ENCODE results near the gene NOL6. TPM values are rescaled to one million over a fixed set of nuclear protein-coding genes. Genes with fewer than 3 reads are reported as not detected.
A peak's percentile ranks its signal among the peaks of the same experiment; 100 is the strongest.
"Not testable (repeated sequence)": the region's sequence is repeated elsewhere in the genome, so short reads cannot be mapped to it uniquely, and the experiment has no call there.

NOL6 gene, protein sequence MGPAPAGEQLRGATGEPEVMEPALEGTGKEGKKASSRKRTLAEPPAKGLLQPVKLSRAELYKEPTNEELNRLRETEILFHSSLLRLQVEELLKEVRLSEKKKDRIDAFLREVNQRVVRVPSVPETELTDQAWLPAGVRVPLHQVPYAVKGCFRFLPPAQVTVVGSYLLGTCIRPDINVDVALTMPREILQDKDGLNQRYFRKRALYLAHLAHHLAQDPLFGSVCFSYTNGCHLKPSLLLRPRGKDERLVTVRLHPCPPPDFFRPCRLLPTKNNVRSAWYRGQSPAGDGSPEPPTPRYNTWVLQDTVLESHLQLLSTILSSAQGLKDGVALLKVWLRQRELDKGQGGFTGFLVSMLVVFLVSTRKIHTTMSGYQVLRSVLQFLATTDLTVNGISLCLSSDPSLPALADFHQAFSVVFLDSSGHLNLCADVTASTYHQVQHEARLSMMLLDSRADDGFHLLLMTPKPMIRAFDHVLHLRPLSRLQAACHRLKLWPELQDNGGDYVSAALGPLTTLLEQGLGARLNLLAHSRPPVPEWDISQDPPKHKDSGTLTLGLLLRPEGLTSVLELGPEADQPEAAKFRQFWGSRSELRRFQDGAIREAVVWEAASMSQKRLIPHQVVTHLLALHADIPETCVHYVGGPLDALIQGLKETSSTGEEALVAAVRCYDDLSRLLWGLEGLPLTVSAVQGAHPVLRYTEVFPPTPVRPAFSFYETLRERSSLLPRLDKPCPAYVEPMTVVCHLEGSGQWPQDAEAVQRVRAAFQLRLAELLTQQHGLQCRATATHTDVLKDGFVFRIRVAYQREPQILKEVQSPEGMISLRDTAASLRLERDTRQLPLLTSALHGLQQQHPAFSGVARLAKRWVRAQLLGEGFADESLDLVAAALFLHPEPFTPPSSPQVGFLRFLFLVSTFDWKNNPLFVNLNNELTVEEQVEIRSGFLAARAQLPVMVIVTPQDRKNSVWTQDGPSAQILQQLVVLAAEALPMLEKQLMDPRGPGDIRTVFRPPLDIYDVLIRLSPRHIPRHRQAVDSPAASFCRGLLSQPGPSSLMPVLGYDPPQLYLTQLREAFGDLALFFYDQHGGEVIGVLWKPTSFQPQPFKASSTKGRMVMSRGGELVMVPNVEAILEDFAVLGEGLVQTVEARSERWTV
- 30.7 TPM for polyA plus RNA-seq (2013, experiment 1 of 2; ENCODE audit: insufficient read length)
- polyA plus RNA-seq (2013, experiment 2 of 2; ENCODE audit: insufficient read length) = 31.7 TPM

DNA sequence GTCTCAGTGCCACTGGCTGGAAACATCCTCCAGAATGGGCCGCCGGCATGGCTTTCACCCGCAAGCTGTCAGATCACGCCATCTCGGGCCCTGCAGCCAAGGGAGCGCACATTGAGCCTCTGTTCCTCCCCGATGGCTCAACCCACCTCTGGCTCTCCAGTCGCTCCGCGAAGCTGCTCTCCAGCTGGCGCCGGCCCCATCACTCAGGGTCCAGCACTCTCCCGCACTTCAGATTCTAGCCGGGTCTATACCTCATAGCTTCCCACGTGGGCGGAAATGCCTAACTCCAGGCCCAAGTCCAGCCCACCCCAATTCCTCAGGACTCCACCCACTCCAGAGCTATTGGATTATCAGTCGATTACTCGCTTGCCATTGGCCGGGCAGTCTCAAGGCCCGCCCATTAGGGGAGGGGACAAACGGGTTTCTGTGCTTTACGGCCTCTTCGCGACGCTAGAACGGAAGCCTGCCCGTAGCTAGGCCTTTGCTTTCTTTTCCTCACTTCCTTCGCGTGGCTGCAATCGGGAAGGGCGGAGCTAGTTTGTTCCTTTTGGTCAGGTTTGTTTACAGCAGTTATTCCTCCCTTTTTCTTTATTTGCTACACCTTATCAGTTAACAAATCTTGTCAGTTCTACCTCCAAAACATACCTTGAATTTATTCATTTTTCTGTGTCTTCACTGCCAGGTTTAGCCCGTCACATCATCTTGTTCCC lies at the start of gene NOL6:
Gene NOL6 (minus strand): TSS at position 282 of the 710 bp plus-strand sequence. CDS start 82 bp downstream, at position 200.
- DNase-seq = peak; percentile 99

DNA sequence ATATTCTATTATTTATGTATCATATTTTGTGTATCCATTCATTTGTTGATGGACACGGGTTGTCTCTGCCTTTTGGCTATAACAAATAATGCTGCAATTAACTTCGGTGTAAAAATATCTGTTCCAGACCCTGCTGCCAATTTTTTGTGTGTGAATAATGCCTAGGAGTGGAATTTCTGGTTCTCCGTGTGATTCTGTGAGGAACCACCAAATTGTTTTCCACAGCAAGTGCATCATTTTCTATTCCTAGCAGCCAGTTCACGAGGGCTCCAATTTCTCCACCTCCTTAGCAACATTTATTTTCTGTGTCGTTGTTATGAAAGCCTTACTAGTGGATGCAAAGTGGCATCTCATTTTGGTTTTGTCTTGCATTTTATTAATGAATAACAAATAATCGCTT lies 48.1 kb upstream of the NOL6 start:
- not testable (repeated sequence) for DNase-seq

DNA sequence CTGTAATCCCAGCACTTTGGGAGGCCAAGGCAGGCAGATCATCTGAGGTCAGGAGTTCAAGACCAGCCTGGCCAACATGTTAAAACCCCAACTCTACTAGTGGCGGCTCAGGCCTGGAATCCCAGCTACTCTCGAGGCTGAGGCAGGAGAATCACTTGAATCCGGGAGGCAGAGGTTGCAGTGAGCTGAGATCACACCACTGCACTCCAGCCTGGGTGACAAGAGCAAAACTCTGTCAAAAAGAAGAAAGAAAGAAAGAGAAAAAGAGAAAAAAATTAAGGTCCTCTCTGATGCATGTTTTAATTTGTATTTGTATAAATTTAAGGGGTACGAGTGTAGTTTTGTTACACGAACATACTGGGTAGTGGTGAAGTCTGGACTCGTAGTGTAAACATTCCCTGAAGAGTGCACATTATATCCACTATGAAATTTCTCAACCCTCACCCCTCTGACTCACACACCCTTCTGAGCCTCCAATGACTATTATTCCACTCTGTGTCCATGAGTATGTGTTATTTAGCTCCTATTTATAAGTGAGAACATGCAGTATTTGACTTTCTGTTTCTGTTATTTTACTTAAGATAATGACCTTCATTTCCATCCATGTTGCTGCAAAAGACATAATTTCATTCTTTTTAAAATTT lies 44.3 kb upstream of the NOL6 start:
- DNase-seq = peak; percentile 60

DNA sequence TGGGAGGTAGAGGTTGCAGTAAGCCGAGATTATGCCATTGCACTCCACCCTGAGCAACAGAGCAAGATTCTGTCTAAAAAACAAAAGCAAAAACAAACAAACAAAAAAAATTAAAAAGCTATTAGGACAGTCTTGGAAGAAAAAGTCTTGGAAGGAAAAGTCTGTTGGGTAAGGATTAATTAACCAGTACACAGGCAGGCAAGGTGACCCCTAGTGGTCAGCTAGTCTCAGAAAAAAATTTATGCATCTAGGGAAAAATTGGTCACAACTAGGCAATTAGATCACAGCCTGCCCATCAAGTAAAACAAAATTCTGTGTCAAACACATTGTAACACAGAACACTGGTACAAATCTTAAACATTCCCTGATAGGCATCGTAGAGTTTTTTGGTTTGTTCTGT lies 43.6 kb upstream of the NOL6 start:
- DNase-seq = peak; percentile 61

DNA sequence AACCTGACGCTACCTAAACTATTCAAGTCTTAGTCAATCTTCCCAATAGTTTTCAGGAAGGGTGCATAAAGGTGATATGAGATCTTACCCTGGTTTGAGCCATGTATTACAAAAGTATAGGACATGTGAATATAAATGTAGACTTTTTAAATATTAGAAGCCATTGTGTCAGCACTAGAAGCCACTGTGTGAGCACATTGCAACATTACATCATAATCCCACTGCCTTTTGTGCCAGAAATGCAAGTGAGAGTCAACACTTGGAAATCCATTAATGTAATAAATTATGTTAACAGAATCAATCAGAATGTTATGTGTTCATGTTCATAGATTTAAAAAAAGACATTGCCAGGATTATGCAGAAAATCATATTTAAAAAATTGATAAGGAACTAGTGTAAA lies 42.7 kb upstream of the NOL6 start:
- not testable (repeated sequence) for DNase-seq

DNA sequence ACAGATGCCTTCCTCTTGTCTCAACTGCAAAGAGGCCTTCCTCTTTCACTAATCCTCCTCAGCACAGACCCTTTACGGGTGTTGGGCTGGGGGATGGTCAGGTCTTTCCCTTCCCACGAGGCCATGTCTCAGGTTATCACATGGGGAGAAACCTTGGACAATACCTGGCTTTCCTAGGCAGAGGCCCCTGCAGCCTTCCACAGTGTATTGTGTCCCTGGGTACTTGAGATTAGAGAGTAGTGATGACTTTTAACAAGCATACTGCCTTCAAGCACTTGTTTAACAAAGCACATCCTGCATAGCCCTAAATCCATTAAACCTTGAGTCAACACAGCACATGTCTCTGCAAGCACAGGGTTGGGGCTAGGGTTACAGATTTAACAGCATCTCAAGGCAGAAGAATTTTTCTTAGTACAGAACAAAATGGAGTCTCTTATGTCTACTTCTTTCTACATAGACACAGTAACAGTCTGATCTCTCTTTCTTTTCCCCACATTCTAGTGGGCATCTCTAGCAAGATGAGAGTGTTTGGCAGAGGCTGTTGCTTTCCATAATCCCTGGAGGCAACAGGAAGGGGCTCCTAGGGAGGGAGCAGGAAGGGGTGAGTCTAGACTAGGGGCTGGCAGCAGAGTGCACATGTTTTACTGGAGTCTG lies 41.7 kb upstream of the NOL6 start:
- not testable (repeated sequence) for DNase-seq

DNA sequence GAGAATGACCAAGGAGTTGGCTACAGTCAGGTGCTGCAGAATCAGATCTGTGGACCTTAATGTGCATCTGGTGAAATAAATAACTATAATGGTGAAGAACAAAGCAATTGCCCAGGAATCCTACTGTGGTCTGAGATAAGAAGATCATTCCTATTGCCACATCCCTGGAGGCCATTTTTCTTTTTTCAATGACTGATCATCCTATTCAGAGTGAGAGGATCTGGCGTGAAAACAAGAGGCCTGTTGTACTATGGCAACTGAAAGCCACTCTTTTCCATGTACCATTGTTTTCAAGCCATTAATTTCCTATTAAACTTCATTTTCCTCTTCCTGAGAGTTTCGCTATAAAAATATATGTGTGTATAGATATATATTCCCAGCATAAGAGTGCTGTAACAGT lies 38.8 kb upstream of the NOL6 start:
- DNase-seq = not testable (repeated sequence)

DNA sequence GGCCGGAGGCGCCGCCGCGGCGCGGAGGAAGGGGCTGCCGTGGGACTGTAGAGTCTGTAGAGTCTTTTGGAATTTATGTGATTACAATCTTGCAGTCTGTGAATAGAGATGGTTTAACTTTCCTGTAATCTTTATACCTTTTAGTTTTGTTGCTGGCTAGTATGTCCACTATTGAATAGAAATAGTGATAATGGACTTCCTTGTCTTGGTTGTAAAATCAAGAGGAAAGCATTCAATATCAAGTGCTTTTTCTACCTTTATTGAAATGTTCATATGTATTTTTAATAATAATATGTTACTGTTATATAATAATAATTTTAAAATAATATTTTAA lies 37.4 kb upstream of the NOL6 start:
- DNase-seq = not testable (repeated sequence)

DNA sequence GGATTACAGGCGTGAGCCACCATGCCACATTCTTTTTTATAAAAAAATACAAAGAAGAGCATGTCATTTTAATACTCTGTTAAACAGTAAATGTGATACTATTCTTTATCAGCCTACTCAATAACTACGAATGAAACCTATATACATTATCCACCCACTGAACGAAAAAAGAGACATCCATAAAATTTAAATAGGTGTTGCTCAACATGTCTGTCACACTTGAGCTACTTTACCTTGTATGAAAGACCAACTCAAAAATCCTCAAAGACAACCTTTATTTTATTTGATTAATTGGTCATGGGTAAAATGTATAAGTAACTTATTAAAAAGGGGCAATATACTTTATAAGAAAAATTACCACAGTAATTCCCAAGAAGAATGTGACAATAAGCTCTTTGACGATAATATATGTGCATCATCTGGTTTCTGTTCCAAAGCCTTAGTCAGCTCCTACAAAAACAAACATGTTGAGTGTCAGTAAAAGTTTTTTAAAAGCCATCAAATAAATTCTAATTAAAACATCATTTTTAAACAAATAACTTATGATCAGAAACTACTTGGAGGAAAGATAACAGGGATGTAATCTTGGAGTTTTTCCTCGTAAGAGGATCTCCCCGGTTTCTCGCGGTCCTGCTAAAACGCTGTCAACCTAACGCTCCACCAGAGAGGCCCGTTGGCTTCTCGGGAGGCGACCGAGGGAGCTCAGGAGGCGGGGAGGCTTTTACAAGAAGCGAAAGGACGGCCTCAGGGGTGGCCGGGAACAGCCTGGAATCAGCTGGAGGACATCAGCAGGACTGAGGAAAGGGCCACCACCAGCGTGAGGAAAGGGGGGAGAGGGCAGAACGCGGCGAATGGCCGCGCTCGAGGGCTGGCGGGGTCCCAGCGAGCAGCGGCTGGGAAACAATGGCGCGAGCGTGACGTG lies 36.8 kb upstream of the NOL6 start:
- peak; percentile 65 for DNase-seq

DNA sequence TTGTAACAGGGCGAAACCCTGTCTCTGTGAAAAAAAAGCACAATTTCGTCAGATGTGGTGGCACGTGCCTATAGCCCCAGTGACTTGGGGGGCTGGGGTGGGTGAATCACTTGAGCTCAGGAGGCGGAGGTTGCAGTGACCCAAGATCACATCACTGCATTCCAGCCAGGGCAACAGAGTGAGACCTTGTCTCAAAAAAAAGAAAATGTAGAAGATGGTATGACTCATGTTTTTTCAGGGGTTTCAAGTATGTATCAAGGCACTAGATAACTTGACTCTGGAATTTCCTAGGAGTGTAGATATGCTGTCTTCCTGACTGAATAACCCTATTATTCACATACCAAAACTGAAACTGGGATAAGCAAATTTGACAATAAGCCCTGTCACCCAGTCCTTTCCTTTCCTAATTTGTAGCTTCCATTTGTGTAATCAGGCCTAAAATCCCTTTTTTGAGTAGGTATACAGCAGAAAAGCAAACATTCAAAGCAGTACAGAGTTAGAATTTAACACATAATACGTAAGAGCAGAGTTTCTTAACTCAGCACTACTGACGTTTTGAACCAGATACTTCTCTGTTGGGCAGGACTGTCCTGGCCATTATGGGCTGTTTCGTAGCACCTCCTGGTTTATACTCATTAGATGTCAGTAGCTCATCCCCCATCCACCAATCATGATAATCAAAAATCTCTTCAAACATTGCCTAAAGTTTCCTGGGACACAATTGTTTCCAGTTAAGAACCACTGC lies 33.1 kb upstream of the NOL6 start:
- peak; percentile 97 for DNase-seq

DNA sequence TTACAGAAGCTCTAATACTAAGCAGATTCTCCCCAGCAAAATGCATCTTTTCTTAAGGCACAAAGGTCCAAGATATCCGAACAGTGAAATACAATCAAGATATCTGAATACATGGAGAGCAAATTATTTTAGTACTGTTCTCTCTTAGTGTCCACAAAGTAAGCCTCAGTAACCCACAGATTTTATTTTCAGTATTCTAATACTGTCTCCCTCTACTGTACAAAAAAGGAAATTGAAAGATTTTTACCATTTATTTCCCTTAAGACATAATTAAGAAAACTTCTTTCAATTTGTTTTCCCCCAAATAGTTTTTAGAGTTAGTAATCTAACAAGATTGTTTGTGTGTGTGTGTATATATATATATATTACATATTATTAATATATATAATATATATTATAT lies 24.7 kb upstream of the NOL6 start:
- peak; percentile 22 for DNase-seq

DNA sequence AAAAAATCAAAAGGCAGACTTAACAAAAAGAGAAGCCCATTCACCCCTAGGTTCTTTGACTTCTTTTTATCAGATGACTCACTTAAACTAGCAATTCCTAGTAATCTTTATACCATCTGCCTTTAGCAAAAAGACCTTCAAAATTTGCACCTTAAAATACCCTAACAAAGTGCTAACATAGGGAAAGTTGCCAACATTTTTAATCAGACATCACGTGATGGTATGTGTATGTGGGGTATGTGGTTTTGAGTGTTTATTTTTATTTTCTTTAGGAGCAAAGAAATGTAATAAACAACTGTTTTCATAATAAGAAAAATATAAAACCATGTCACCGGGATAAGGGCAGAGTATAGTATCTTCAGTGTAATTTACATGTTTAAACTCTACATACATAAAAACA lies 20.1 kb upstream of the NOL6 start:
- not testable (repeated sequence) for DNase-seq

DNA sequence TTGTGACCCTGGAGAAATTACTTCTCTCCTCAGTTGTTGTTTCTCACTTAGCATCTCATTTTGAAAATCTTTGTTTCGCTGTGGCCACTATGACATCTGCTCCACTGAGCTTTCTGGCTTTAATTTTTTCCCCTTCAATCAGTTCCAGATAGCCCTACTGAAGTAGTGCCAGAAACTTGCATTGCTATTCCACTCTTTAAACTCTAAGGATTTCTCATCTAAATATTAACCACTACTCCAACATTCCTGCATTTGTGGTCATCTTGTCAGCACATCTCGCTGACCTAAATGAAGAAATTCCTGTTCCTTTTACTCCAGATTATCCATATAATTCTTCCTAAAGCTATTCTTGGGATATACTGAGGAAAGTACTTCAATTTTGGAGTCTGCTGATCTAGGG lies 15.3 kb upstream of the NOL6 start:
- peak; percentile 82 for DNase-seq

DNA sequence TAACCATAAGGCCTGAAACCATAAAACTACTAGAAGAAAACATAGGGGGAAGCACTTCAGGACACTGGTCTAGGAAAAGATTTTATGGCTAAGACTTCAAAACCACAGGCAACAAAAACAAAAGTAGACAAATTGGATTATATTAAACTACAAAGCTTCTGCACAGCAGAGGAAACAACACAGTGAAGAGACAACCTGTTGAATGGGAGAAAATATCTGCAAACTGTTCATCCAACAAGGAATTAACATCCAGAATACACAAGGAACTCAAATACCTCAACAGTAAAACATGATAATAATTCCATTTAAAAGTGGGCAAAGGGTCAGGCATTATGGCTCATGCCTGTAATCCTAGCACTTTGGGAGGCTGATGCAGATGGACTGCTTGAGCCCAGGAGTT lies 11.6 kb upstream of the NOL6 start:
- not testable (repeated sequence) for DNase-seq

DNA sequence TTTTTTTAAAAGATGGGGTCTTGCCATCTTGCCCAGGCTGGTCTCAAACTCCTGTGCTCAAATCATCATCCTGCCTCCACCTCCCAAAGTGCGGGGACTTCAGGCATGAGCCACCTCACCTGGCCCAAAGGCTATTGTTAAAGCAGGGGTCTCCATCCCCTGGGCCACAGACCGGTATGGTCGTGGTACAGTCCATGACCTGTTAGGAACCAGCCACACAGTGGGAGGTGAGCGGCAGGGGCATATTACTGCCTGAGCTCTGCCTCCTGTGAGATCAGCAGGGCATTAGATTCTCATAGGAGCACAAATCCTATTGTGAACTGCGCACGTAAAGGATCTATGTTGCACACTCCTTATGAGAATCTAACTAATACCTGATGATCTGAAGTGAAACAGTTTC lies 7.3 kb upstream of the NOL6 start:
- no peak for DNase-seq

DNA sequence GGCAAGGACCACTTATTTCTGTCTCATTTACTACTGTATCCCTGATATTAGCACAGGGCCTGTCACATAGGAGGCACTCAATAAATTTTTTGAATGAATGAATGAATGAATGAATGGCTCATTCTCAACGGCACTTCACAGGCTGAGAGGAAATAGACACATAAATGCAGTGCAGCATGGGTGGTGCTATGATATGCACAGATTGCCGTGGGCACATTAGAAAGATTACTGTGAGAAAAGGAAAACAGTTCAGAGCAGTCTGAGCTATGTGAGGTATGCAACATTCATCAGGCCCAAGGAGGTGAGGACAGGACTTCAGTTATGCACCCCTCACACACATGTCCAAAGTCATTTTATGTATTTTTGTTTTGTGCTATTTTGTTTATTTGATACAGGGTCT lies 6.4 kb upstream of the NOL6 start:
- peak; percentile 21 for DNase-seq

DNA sequence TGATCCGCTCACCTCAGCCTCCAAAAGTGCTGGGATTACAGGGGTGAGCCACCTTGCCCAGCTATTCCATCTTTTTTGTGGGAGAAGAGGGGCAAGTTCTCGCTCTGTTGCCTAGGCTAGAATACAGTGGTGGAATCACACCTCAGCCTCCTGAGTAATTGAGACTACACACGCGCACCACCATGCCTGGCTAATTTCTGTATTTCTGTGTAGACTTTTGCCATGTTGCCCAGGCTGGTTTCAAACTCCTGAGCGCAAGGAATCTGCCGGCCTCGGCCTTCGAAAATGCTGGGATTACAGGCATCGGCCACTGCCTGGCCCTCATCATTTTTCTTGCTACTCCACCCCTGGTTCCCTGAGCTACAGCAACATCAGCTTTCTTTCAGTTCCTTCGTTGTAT lies 2.8 kb upstream of the NOL6 start:
- DNase-seq = no peak

DNA sequence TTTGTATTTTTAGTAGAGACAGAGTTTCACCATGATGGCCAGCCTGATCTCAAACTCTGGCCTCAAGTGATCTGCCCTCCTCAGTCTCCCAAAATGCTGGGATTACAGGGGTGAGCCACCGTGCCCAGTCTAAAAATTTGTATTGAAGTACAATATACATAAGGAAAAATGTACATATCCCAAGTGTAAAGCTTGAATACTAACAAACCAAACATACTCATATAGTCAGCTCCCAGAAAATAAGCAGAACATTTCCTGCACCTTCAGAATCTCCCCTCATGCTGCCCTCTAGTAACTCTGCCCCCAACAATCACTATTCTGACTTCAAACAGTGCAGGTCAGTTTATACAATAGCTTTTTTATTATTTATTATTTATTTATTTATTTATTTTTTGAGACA lies 1.6 kb upstream of the NOL6 start:
- no peak for DNase-seq

DNA sequence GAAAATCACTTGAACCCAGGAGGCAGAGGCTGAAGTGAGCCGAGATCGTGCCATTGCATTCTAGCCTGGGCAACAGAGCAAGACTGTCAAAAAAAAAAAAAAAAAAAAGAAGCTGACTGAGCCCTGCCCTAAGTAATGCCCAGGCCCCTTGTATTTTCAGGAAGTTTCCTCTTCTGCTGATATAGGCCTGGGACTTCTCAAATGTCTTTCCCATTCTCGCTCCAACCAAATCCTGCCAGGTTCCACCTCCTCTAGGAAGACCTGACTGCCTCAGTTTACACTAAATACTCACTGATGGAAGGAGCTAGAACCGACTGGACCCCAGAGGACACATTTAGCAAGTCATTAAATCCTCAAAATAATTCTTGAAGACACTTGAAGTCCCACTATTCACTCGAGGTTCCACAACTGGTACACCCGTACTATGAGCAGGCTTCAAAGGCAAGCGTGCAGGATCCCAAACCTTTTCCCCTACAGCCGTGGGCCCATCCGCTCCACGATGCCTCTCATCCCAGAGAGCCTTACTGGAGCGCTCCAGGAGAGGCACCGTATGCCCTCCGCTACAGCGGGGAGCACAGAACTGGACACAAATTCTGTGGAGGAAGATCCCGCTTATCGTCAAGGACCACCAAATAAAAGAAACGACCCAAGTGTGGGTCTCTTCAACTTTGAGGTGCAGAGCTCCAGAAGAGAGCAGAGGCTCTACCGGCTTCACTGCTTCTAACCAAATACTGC lies 676 bp downstream of the NOL6 start:
- no peak for DNase-seq

Measured in fibroblast of skin of scalp (primary cell).